Progenitor cell of endocrine pancreas (in vitro differentiated cells): ENCODE measurements around the gene SPOCD1. TPM values are rescaled to one million over a fixed set of nuclear protein-coding genes. Genes with fewer than 3 reads are reported as not detected.

Source experiments
- DNase-seq: peaks from one replicate; pipeline ENCODE4 v3.0.0; 2021; ENCODE audit warnings: low spot score; ENCODE audit not compliant: unreplicated experiment
- H3K27ac Mint-ChIP-seq: 2 replicates; pipeline ENCODE4 v1.8.0; 2021; ENCODE audit warnings: mild to moderate bottlenecking, moderate library complexity, mixed read lengths
- H3K27me3 Mint-ChIP-seq: 2 replicates; pipeline ENCODE4 v1.8.0; 2021; ENCODE audit warnings: mixed read lengths
- H3K36me3 Mint-ChIP-seq: 2 replicates; pipeline ENCODE4 v1.8.0; 2022; ENCODE audit warnings: mixed read lengths; ENCODE audit not compliant: insufficient read depth
- H3K4me1 Mint-ChIP-seq: 2 replicates; pipeline ENCODE4 v1.8.0; 2021; ENCODE audit warnings: low read depth, mixed read lengths
- H3K4me3 Mint-ChIP-seq: 2 replicates; pipeline ENCODE4 v1.8.0; 2021; ENCODE audit warnings: low read depth, mild to moderate bottlenecking, moderate library complexity, mixed read lengths
- H3K9me3 Mint-ChIP-seq: 2 replicates; pipeline ENCODE4 v1.8.0; 2021; ENCODE audit warnings: low read depth, mixed read lengths
- total RNA-seq: library from RNA; stranded (reverse); gene quantifications from 2 replicates; pipeline ENCODE4 v1.2.1, GENCODE V29; 2021
- TF ChIP-seq, protein P1 (sequence below): fragments of 200-600 bp; sonication (generic); IDR thresholded peaks from one replicate; pipeline ENCODE4 v1.5.0; 2021; ENCODE audit warnings: antibody characterized with exemption, mild to moderate bottlenecking; ENCODE audit not compliant: unreplicated experiment

Gene SPOCD1
- total RNA-seq, 1 donor from 2014 or later = 0.36 TPM

- H3K36me3 Mint-ChIP-seq = no peaks in the 10 kb centered on the region
- H3K27me3 Mint-ChIP-seq = no peaks in the 10 kb centered on the region
- H3K4me3 Mint-ChIP-seq = no peak overlapping the region
- TF ChIP-seq, protein P1, sequence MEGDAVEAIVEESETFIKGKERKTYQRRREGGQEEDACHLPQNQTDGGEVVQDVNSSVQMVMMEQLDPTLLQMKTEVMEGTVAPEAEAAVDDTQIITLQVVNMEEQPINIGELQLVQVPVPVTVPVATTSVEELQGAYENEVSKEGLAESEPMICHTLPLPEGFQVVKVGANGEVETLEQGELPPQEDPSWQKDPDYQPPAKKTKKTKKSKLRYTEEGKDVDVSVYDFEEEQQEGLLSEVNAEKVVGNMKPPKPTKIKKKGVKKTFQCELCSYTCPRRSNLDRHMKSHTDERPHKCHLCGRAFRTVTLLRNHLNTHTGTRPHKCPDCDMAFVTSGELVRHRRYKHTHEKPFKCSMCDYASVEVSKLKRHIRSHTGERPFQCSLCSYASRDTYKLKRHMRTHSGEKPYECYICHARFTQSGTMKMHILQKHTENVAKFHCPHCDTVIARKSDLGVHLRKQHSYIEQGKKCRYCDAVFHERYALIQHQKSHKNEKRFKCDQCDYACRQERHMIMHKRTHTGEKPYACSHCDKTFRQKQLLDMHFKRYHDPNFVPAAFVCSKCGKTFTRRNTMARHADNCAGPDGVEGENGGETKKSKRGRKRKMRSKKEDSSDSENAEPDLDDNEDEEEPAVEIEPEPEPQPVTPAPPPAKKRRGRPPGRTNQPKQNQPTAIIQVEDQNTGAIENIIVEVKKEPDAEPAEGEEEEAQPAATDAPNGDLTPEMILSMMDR = no peak
- DNase-seq = no peak
- no peak overlapping the region for H3K27ac Mint-ChIP-seq
- H3K9me3 Mint-ChIP-seq = no peaks in the 10 kb centered on the region
- peaks cover 15% of the 10 kb centered on the region for H3K4me1 Mint-ChIP-seq
These were observed 20.8 kb upstream of the SPOCD1 start for GRCh38 chr1:31836638-31837037.

DNA sequence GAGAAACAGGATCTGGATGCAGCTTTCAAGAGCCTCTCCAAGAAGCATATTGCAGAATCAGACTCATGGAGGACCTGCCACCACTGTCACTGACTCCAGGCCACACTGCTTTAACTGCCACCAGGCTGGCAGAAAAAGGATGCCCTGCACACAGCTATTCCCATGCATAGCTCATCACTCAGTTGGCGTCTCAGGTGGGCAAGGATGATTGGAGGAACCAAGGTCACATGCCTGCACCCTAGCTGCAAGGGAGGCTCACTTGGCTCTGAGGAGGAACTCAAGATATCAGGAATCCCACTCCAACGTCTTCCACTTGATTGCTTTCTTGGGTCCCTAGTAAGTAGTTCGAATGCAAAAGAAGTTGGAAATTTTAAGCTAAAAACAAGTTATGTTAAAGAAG is 19.6 kb upstream of the SPOCD1 start:
- no peaks in the 10 kb centered on the region for H3K36me3 Mint-ChIP-seq
- H3K27me3 Mint-ChIP-seq = no peaks in the 10 kb centered on the region
- TF ChIP-seq, protein P1 = no peak
- DNase-seq = no peak
- no peak overlapping the region for H3K4me3 Mint-ChIP-seq
- no peaks in the 10 kb centered on the region for H3K9me3 Mint-ChIP-seq
- no peak overlapping the region for H3K27ac Mint-ChIP-seq
- peaks cover 20% of the 10 kb centered on the region for H3K4me1 Mint-ChIP-seq

GRCh38 chr1:31834501-31834900 is 18.7 kb upstream of the SPOCD1 start:
- H3K27me3 Mint-ChIP-seq = no peaks in the 10 kb centered on the region
- H3K9me3 Mint-ChIP-seq = no peaks in the 10 kb centered on the region
- H3K36me3 Mint-ChIP-seq = no peaks in the 10 kb centered on the region
- no peak overlapping the region for H3K4me3 Mint-ChIP-seq
- no peak overlapping the region for H3K27ac Mint-ChIP-seq
- no peak for DNase-seq
- H3K4me1 Mint-ChIP-seq = peaks cover 20% of the 10 kb centered on the region
- TF ChIP-seq, protein P1 = no peak

DNA sequence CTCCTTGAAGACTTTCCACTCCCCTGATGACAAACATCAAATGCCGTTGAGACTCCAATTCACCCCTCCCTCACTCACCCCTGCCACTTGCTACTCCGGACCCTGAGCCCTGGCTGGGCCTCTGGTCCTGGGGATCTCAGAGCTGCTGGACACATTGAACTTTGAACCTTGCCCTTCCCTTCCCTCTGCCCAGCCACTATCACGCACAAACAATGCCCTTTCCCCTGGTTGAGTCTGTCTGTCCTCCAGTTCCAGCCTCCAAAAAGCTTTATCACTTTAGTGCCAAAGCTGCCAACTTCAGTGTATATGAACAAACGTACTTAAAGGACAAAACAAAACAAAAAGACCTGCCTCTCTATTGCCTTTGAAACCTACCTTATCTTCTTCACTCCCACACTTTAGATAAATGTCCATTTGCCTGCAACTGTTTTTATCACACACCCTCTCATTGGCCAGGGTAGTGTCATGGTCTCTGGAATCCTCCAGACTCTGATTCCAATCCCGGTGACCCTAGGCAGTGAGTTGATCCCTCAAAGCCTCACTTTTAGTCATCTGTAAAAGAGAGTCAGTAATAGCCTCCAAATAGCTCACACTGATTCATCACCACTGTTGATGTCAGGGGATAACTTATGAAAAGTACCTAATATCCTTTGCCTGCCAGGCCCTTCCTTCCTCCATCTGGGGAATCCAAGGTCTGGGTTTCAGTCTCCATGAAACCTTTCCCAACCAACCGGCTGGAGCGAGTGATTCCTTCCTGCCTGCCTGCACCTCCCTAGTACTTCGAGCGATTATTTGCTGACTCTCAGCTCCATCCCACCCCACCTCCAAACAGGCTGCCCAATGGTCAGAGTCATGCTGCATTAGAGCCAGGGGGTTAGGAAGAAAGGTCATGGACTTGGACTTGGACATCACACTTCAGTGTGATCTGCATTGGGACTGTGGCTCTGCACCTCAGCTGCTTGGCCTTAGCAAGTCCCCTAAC is 15.9 kb upstream of the SPOCD1 start:
- DNase-seq = no peak
- TF ChIP-seq, protein P1 = no peak
- Mint-ChIP-seq H3K4me1 (peaks cover 17% of the 10 kb centered on the region), H3K27me3 (peaks cover 5% of the 10 kb centered on the region), H3K36me3 (no peaks in the 10 kb centered on the region), H3K27ac (no peak overlapping the region), H3K9me3 (no peaks in the 10 kb centered on the region), H3K4me3 (no peak overlapping the region)

DNA sequence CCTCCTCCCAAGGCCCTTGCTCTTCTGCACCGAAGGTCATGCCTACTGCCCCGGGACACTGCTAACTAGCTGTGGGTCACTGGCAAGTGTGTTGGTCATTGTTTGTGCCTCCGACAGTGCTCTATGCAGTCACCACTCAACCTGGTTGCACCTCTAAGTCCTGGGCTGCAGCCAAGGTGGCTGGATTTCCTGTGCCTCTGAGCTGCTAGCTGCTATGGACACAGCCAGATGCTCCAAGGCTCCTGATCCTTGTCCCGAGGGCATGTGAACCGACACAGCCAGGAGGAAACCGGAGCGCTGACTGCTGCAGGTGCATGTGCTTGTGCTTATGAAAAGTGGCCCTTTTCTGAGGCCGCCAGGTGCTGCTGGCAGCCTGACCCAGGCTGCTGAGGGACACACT is 14.7 kb upstream of the SPOCD1 start:
- DNase-seq = no peak

More for the DNA sequence above, 14.7 kb upstream of the SPOCD1 start:
- Mint-ChIP-seq H3K27me3 (peaks cover 5% of the 10 kb centered on the region), H3K36me3 (no peaks in the 10 kb centered on the region), H3K27ac (no peak overlapping the region), H3K4me3 (no peak overlapping the region), H3K4me1 (peaks cover 17% of the 10 kb centered on the region), H3K9me3 (no peaks in the 10 kb centered on the region)
- TF ChIP-seq, protein P1 = no peak
